Measurements from ENCODE around the gene FGFR2.

- TF ChIP-seq, protein P1, sequence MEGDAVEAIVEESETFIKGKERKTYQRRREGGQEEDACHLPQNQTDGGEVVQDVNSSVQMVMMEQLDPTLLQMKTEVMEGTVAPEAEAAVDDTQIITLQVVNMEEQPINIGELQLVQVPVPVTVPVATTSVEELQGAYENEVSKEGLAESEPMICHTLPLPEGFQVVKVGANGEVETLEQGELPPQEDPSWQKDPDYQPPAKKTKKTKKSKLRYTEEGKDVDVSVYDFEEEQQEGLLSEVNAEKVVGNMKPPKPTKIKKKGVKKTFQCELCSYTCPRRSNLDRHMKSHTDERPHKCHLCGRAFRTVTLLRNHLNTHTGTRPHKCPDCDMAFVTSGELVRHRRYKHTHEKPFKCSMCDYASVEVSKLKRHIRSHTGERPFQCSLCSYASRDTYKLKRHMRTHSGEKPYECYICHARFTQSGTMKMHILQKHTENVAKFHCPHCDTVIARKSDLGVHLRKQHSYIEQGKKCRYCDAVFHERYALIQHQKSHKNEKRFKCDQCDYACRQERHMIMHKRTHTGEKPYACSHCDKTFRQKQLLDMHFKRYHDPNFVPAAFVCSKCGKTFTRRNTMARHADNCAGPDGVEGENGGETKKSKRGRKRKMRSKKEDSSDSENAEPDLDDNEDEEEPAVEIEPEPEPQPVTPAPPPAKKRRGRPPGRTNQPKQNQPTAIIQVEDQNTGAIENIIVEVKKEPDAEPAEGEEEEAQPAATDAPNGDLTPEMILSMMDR (conservative IDR thresholded peaks at IDR 0.05; ENCODE audit: low read length): no peak
- TF ChIP-seq EZH2phosphoT487 (IDR thresholded peaks at IDR 0.05; ENCODE audit: borderline replicate concordance, low read depth, low read length): no peak
These were observed 75.4 kb downstream of the FGFR2 start for GRCh38 chr10:121522831-121523230.

Measured in OCI-LY7 (cell line).